Embryonic facial prominence (tissue), 1 donor: Measurements from ENCODE around the gene PTER.

Source experiments
- DNase-seq: peaks from one replicate; pipeline ENCODE4 v3.0.0-alpha.2; 2016; ENCODE audit errors: extremely low spot score

PTER gene, protein sequence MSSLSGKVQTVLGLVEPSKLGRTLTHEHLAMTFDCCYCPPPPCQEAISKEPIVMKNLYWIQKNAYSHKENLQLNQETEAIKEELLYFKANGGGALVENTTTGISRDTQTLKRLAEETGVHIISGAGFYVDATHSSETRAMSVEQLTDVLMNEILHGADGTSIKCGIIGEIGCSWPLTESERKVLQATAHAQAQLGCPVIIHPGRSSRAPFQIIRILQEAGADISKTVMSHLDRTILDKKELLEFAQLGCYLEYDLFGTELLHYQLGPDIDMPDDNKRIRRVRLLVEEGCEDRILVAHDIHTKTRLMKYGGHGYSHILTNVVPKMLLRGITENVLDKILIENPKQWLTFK

DNA sequence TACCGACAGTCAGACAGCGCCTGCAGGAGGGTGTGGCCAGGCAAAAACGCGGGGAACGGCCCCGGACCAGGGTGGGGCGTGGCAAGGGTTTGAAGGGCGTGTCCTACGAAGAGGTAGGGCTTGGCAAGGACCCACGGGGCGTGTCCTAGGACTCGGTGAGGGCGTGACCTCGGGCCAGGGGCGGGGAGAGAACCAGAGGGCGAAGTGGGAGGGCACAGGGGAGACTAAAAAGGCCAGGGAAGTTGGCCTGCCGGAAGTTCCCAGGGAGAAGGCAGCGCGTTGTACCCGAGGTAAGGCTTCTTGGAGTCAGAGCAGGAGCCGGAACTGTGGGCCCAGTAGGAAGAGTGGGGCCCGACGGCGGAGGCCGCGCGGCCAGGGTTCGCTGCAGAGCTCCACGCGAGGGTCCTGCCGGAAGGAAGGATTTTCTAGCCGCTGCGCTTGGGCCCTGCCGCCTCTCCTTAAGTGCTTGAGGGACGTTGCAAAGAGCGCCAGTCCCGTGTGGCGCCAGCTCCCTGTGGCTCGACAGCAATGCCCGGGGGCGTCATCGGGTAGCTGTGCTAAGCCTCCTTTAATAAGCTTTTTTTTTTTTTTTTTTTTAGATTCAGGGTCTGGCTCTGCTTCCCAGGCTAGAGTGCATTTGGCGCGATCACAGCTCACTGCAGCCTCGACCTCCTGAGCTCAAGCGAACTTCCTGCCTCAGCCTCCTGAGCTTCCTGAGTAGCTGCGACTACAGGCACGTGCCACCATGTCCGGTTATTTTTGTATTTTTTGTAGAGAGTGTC lies at the start of gene PTER:
PTER (plus strand) TSS at position 253 of the 782 bp plus-strand sequence. CDS start 47,375 bp downstream, outside the sequence.
- DNase-seq: peak; percentile 46

GRCh38 chr10:16392531-16393069 lies 44.2 kb upstream of the PTER start:
- DNase-seq: no peak

DNA sequence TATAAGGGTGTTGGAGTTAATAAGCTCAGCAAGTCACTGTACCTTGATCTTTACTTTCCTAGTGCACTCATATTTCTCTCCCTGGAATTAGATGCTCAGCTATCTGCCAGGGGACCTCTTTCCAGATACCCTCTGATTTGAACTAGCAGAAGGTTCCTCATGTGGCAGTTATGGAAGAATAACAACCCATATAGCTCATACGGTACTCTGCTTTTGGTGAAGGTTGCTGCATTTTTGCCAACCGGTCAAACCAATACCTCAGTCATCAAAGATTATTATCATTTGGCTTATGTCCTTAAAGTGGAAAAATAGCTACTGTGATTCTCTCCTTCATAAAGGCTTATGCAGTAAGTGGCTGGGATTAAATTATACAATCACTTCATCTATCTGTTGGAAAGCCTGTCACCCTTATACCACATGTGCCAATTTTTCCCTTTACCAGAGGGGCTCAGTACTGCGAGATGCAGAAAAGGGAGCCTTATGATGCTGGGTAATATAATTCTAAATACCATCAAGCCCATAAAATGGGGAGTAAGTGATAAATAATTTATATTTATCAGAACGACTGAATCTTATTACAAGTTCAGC lies 43.4 kb upstream of the PTER start:
- DNase-seq: no peak

DNA sequence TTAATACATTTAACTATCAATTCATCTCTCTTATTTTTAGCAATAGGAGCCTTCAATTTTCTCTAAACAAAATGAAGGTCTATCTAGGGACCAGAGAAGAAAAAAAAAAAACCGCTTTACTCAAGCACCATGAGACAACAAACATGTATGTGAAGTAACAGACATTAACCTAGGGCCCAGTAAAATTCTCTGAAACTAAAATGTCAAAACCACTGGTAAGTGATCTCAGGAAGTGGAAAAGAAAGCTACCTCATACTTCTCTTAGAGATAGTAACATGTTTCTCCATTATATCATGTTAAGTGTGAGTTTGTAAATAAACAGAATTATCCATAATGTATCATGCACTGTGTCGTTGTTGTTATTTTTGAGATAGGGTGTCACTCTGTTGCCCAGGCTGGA lies 35.4 kb upstream of the PTER start:
- no peak for DNase-seq

GRCh38 chr10:16408379-16408778 lies 28.4 kb upstream of the PTER start:
- no peak for DNase-seq

DNA sequence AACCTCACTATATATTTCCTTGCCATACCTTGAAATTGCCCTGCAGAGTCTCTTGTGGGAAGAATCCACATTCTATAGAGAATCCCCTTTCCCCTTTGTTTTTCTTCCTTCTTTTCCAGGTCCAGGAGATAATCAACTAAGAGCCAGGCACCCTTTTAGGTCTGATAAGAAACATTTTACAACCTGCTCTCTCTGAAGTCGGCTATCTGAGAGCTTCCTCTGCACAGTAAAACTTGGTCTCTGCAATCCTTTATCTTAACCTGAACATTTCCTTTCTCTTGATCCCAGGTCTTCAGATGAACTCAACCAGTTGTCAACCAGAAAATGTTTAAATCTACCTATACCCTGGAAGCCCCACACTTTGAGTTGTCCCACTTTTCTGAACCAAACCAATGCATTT lies 19.5 kb upstream of the PTER start:
- DNase-seq: no peak

DNA sequence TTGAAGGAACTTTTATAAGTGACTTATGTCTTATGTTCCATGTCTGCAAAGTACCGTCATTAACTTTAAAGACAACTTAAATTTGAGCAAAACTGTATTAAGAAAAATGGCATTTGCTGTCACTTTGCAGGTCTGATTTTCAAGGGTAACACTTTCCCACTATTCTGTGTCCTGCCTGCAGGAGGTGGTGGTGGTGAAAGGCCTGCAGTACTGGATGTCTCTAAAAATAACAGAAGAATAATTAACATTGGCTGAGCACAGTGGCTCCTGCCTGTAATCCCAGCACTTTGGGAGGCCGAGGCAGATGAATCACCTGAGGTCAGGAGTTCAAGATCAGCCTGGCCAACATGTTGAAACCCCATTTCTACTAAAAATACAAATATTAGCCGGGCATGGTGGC lies 13.2 kb upstream of the PTER start:
- no peak for DNase-seq

DNA sequence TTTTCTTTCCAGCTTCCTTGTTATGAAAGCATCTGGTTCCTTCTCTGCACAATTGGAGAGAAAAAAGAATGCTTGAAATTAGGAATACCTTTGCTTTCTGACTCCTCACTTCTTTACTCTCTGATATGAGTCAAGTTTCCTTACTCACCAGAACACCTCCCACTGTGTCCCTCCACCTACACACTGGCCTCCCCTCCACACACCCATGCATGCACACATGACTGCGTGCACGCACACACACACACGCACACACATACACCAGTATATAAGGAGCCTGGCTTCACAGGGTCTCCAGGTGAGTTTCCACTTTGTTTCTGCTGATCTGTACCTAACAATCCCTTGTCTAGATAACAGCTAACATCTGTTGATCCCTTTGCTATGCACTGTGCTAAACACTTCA lies 11.4 kb upstream of the PTER start:
- no peak for DNase-seq

DNA sequence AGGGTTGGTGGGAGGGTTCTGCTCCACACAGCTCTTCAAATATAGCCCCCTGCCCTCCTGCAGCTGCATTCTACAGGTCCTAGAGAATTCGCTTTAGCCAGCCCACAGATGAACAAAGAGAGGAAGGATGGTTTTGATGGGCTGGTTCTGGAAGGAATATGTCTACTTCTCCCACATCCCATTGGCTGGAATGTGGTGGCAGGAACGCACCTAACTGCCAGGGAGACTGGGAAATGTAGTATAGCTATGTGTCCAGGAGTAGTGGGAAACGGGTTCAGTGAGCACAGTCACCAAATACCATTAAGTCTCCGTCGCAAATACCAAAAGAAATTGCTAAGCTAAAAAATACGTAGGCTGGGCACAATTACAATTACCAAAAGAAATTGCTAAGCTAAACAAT lies 7.3 kb upstream of the PTER start:
- no peak for DNase-seq

GRCh38 chr10:16436367-16436757 lies 448 bp upstream of the PTER start:
- no peak for DNase-seq

GRCh38 chr10:16437540-16437894 lies 707 bp downstream of the PTER start:
- no peak for DNase-seq

DNA sequence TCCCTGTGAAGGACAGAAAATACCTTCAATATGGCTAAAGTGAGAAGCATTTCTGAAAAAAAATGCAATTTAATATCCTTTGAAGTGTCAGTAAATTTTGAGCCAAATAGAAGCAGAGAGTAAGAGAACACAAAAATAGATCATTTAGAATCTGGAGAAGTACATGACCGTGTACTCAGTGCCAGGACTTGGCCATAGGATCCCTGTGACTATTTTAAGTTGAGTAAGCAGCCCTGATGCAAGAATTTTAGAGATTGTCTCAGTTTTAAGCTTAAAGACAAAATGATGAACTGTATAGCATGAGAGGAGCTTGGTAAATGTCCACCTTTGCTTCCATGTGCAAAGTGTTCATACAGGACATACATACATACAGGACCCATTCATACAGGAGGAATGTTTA lies 2.5 kb downstream of the PTER start:
- DNase-seq: no peak

DNA sequence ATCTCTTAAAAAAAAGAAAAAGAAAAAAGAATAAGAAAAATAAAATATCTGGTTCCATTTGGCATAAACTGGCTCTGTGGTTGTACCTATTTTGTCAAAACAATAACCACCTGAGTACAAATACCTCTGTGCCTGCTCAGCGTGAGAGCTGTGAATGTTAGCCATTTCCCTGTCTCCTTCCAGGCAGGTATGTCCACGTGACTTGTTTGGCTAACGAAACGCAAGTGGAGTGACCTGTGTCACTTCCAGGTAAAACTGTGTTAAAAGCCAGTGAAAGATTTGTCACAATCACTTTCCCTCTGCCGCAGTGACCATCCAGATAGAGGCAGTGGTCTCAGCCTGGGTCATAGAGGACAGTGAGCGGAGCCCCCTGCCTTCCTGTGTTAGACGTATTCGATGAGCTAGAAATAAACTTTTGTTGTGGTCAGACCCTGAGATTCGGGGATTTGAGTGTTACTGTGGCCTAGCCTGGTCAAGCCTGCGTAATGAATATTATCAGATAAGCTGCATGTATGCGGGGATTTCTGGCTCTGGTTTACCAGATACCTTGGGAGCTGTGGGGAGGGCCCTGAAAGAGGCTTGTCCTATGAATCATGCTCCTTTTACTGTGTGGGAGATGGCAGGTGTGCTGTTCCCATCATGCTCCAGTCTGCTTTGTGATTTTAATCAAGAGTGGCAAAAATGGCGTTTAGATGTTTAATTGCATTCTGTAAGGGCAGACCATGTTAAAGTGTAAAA lies 3.8 kb downstream of the PTER start:
- DNase-seq: no peak

DNA sequence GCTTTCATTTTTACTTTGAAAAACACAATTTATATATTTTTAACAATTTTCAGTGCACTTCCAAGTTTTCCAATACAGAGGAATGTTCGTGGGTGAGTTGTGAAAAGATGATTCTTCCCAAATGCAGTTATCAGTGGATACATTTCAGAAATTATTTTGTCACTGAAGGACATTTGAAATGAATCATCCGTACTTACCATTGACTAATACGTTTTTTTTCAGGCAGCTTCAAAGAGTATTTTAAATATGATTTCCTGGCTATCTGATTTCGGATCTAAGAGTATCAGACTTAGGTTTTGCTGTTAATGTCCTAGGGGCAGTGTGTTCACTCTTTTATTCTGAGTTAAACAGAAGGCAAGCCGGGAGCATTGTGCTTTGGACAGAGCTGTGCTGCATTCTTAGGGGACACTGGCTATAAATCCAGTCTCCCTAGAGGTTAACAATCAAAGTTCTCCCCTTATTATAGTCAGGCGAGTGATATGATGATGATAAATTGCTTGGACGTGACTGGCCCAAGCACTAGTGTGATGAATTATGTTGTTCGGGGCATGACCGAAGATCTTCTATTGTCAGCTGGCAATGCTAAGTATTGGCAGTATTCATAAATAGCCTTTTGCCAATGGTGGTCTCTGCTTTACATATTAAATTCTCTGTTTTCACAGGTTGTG lies 4.5 kb downstream of the PTER start:
- DNase-seq: no peak

DNA sequence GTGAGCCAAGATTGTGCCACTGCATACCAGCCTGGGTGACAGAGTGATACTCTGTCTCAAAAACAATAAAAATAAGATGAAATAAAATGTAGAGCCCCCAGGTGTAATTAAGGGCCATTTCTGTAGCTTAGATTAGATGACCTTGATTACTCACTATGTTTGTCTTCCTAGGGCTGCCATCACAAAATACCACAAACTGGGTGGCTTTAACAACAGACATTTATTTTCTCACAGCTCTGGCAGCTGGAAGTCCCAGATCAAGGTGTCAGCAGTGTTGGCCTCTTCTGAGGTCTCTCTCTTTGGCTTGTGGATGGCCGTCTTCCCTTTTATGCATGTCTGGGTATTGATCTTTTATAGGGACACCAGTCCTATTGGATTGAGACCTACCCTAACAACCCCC lies 6.1 kb downstream of the PTER start:
- no peak for DNase-seq

- no peak for DNase-seq
Observed at GRCh38 chr10:16445770-16446469, 9.1 kb downstream of the PTER start.

GRCh38 chr10:16449454-16449853 lies 12.6 kb downstream of the PTER start:
- DNase-seq: no peak

DNA sequence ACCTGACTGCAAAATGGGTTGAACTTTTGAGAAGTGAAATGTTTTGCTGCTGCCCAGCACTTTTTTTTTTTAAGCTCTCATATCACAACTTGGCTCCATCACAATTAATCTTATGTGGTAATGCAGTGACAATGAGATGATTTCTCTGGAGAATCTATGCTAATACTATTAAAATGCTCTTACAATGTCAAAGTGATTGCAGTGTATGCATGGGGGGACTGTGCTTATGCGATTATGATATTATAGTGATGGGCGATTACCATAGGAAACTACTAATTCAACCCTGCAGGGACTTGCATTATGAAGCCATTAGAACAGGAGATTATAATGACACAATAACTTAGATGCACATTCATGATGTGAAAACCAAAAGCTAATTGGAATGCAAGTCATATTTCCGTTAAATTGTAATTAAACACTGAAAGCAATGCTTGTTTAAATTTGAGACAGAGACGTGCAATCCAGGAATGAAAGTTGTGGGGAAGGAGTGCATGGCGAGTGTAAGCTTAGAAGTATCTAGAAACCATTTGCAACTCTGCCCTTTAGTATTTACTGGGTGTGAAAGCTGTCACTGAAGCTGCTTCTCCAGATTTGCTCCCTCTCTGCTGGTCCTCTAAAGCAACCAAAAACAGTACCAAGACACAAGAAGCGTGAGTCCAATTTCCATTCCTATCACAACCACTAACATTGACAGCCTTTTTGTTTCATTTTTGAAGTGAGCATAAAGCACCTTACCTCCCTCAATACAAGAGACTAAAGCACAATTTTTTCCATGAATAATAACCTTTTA lies 21.6 kb downstream of the PTER start:
- no peak for DNase-seq

DNA sequence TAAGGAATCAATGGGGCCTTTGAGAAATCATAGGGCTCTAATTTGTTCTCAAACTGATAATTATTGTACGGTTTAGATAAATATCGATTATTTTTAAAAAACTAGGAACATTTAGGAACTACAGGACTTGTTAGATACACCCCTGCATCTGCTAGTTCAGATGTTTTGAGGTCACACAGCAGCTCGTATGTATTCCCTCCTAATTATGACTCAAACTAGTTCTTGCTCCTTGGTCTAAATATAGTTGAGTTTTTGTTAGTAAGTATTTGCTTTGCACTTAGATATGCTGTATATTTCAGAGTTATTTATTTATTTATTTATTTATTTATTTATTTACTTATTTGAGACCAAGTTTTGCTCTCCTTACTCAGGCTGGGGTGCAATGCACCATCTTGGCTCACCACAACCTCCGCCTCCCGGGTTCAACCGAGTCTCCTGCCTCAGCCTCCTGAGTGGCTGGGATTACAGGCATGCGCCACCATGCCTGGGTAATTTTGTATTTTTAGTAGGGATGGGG lies 22.7 kb downstream of the PTER start:
- no peak for DNase-seq

DNA sequence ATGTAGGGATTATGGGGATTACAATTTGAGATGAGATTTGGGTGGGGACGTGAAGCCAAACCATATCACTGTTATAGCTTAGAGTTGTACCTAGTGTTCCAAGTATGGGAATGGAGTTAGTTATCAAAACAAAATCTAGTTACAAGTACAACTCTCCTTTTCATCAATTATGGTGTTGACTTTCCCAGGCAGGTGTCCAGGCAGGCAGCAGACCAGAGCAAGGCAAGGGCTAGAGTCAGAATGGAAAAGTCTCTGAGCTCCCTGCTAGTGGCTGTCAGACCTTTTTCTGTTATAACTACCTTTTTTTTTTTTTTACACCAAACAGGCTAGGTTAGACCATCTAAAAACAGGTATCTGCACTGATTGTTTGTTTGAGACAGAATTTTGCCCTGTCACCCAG lies 29.2 kb downstream of the PTER start:
- no peak for DNase-seq
